RWPE2 (cell line): ENCODE results near the gene SLC25A26.

Source experiments
- ATAC-seq: fragments of 200-7000 bp; cut with Tn5 transposase; 3 replicates; pipeline ENCODE4 v1.9.1; 2021; ENCODE audit warnings: low read depth
- DNase-seq: peaks from one replicate; pipeline ENCODE4 v3.0.0-alpha.2; 2020; ENCODE audit warnings: low spot score
- H3K27ac ChIP-seq: fragments of 450-650 bp; 2 replicates; pipeline ENCODE4 v1.5.1; 2017; ENCODE audit warnings: mild to moderate bottlenecking; ENCODE audit not compliant: poor library complexity, severe bottlenecking
- H3K27me3 ChIP-seq: fragments of 250-450 bp; sonication (Bioruptor Pico); 2 replicates; pipeline ENCODE4 v1.5.1; 2021; ENCODE audit warnings: mild to moderate bottlenecking, moderate library complexity; ENCODE audit not compliant: insufficient read depth, poor library complexity, severe bottlenecking
- H3K36me3 ChIP-seq: fragments of 250-450 bp; sonication (Bioruptor Pico); 2 replicates; pipeline ENCODE4 v1.5.1; 2020; ENCODE audit warnings: low read depth, mild to moderate bottlenecking, moderate library complexity
- H3K4me1 ChIP-seq: fragments of 250-450 bp; sonication (Bioruptor Pico); 2 replicates; pipeline ENCODE4 v1.5.1; 2021; ENCODE audit warnings: mild to moderate bottlenecking, moderate library complexity; ENCODE audit not compliant: insufficient read depth, poor library complexity, severe bottlenecking
- H3K4me3 ChIP-seq: fragments of 250-450 bp; sonication (Bioruptor Pico); 2 replicates; pipeline ENCODE4 v1.5.1; 2021; ENCODE audit warnings: mild to moderate bottlenecking, moderate library complexity; ENCODE audit not compliant: severe bottlenecking
- H3K9me3 ChIP-seq: fragments of 250-450 bp; sonication (Bioruptor Pico); 2 replicates; pipeline ENCODE4 v1.5.1; 2021; ENCODE audit warnings: mild to moderate bottlenecking, moderate library complexity; ENCODE audit not compliant: severe bottlenecking
- CTCF ChIP-seq: fragments of 450-650 bp; IDR thresholded peaks from one replicate; pipeline ENCODE4 v1.5.1; 2017; ENCODE audit warnings: mild to moderate bottlenecking, moderate library complexity; ENCODE audit not compliant: poor library complexity, severe bottlenecking

SLC25A26 gene

GRCh38 chr3:66406831-66407610, 186.2 kb downstream of the SLC25A26 start:
- H3K9me3 ChIP-seq: no peaks in the 10 kb centered on the region
- DNase-seq: no peak
- no peak for TF ChIP-seq CTCF
- H3K27ac ChIP-seq: no peak overlapping the region
- H3K4me1 ChIP-seq: no peaks in the 10 kb centered on the region
- H3K36me3 ChIP-seq: no peaks in the 10 kb centered on the region
- no peaks in the 10 kb centered on the region for H3K27me3 ChIP-seq
- no peak overlapping the region for H3K4me3 ChIP-seq
- ATAC-seq: no peak

- TF ChIP-seq CTCF: peak; percentile 88
- Histone ChIP-seq H3K4me1 (no peaks in the 10 kb centered on the region), H3K9me3 (no peaks in the 10 kb centered on the region), H3K36me3 (no peaks in the 10 kb centered on the region), H3K27ac (no peak overlapping the region), H3K4me3 (no peak overlapping the region), H3K27me3 (no peaks in the 10 kb centered on the region)
- no peak for DNase-seq
- ATAC-seq: peak; percentile 83
Observed at GRCh38 chr3:66407611-66408218, 186.9 kb downstream of the SLC25A26 start.

GRCh38 chr3:66409771-66410754, 189.3 kb downstream of the SLC25A26 start:
- H3K27me3 ChIP-seq: no peaks in the 10 kb centered on the region
- no peaks in the 10 kb centered on the region for H3K36me3 ChIP-seq
- TF ChIP-seq CTCF: no peak
- no peak overlapping the region for H3K4me3 ChIP-seq
- no peak overlapping the region for H3K27ac ChIP-seq
- H3K9me3 ChIP-seq: no peaks in the 10 kb centered on the region
- DNase-seq (no peak), ATAC-seq (no peak)
- H3K4me1 ChIP-seq: no peaks in the 10 kb centered on the region

GRCh38 chr3:66410976-66411375, 190.2 kb downstream of the SLC25A26 start:
- H3K4me3 ChIP-seq: no peak overlapping the region
- no peak overlapping the region for H3K27ac ChIP-seq
- no peak for ATAC-seq
- H3K9me3 ChIP-seq: no peaks in the 10 kb centered on the region
- H3K27me3 ChIP-seq: no peaks in the 10 kb centered on the region
- no peak for DNase-seq
- no peak for TF ChIP-seq CTCF
- H3K36me3 ChIP-seq: no peaks in the 10 kb centered on the region
- no peaks in the 10 kb centered on the region for H3K4me1 ChIP-seq
